ENCODE measurements around the gene KCNJ10.
"Not testable (repeated sequence)": the region's sequence is repeated elsewhere in the genome, so short reads cannot be mapped to it uniquely, and the experiment has no call there.

The KCNJ10 gene

GRCh38 chr1:160069460-160070231 lies at the start of gene KCNJ10:
TSS of gene KCNJ10 (minus strand) at chr1:160070160. CDS start at chr1:160042532, 27,628 bp downstream.
- DNase-seq = no peak

GRCh38 chr1:160118928-160119327 lies 49.0 kb upstream of the KCNJ10 start:
- no peak for DNase-seq

- no peak for DNase-seq
These were observed 47.8 kb upstream of the KCNJ10 start for GRCh38 chr1:160117709-160118183.

GRCh38 chr1:160117300-160117699 lies 47.3 kb upstream of the KCNJ10 start:
- no peak for DNase-seq

- DNase-seq = no peak
These were observed 46.6 kb upstream of the KCNJ10 start for GRCh38 chr1:160116283-160117147.

- no peak for DNase-seq
These were observed 45.8 kb upstream of the KCNJ10 start, which contains the start of gene ATP1A2 for GRCh38 chr1:160115545-160116282. TSS of gene ATP1A2 (plus strand) at chr1:160115759. CDS start at chr1:160115862, 103 bp downstream.

GRCh38 chr1:160114085-160114484 lies 44.1 kb upstream of the KCNJ10 start:
- no peak for DNase-seq

- DNase-seq = no peak
These were observed 43.4 kb upstream of the KCNJ10 start for GRCh38 chr1:160113407-160113806.

GRCh38 chr1:160112357-160112756 lies 42.4 kb upstream of the KCNJ10 start:
- no peak for DNase-seq

- DNase-seq = not testable (repeated sequence)
These were observed 41.5 kb upstream of the KCNJ10 start for GRCh38 chr1:160111462-160111861.

- DNase-seq = no peak
These were observed 39.7 kb upstream of the KCNJ10 start for GRCh38 chr1:160109686-160110085.

- peak; percentile 3 for DNase-seq
These were observed 39.1 kb upstream of the KCNJ10 start for GRCh38 chr1:160108888-160109662.

- DNase-seq = no peak
These were observed 37.6 kb upstream of the KCNJ10 start for GRCh38 chr1:160107512-160107911.

GRCh38 chr1:160105155-160105554 lies 35.2 kb upstream of the KCNJ10 start:
- DNase-seq = no peak

GRCh38 chr1:160104486-160104885 lies 34.5 kb upstream of the KCNJ10 start:
- DNase-seq = no peak

- DNase-seq = no peak
These were observed 33.9 kb upstream of the KCNJ10 start for GRCh38 chr1:160103658-160104408.

- DNase-seq = no peak
These were observed 32.0 kb upstream of the KCNJ10 start for GRCh38 chr1:160101717-160102522.

- peak; percentile 84 for DNase-seq
These were observed 31.2 kb upstream of the KCNJ10 start for GRCh38 chr1:160101037-160101716.

- DNase-seq = no peak
These were observed 29.9 kb upstream of the KCNJ10 start for GRCh38 chr1:160099716-160100375.
